GM15510 (cell line): ENCODE results near the gene SPECC1L.

ENCODE experiments used
- POLR2A ChIP-seq: IDR thresholded peaks from 3 replicates; pipeline ENCODE4 v1.6.1; 2011; ENCODE audit warnings: borderline replicate concordance; ENCODE audit not compliant: insufficient read length; ENCODE audit errors: extremely low read depth

SPECC1L gene

GRCh38 chr22:24321999-24322398 lies 51.4 kb downstream of the SPECC1L start:
- no peak for TF ChIP-seq POLR2A

GRCh38 chr22:24322522-24322921 lies 51.9 kb downstream of the SPECC1L start:
- TF ChIP-seq POLR2A: no peak

GRCh38 chr22:24323233-24323632 lies 52.6 kb downstream of the SPECC1L start:
- TF ChIP-seq POLR2A: no peak

GRCh38 chr22:24323695-24324094 lies 53.1 kb downstream of the SPECC1L start:
- TF ChIP-seq POLR2A: no peak

- no peak for TF ChIP-seq POLR2A
Observed at GRCh38 chr22:24324137-24324536, 53.5 kb downstream of the SPECC1L start.

- no peak for TF ChIP-seq POLR2A
Observed at GRCh38 chr22:24325105-24325757, 54.6 kb downstream of the SPECC1L start.

GRCh38 chr22:24326266-24326665 lies 55.6 kb downstream of the SPECC1L start:
- TF ChIP-seq POLR2A: no peak

- TF ChIP-seq POLR2A: no peak
Observed at GRCh38 chr22:24327832-24328231, 57.2 kb downstream of the SPECC1L start.

- no peak for TF ChIP-seq POLR2A
Observed at GRCh38 chr22:24329453-24329852, 58.8 kb downstream of the SPECC1L start.

GRCh38 chr22:24330636-24331035 lies 60.0 kb downstream of the SPECC1L start:
- TF ChIP-seq POLR2A: no peak

GRCh38 chr22:24331468-24332440 lies 61.1 kb downstream of the SPECC1L start:
- TF ChIP-seq POLR2A: no peak

GRCh38 chr22:24333301-24333700 lies 62.7 kb downstream of the SPECC1L start:
- no peak for TF ChIP-seq POLR2A

- no peak for TF ChIP-seq POLR2A
Observed at GRCh38 chr22:24335496-24335895, 64.9 kb downstream of the SPECC1L start.

GRCh38 chr22:24337894-24338645 lies 67.4 kb downstream of the SPECC1L start:
- no peak for TF ChIP-seq POLR2A
